Heart left ventricle (tissue), 16 donors: Measurements from ENCODE around the gene ANKRD18A. TPM values are rescaled to one million over a fixed set of nuclear protein-coding genes. Genes with fewer than 3 reads are reported as not detected.

ENCODE experiments used
- ATAC-seq, 4 donors: fragments of 200-7000 bp; cut with Tn5 transposase; one replicate each; pipeline ENCODE4 v1.9.1; 2020 to 2022; ENCODE audit warnings: moderate library complexity in 4 of 4, mild to moderate bottlenecking in 3 of 4, moderate number of reproducible peaks in 1 of 4
- DNase-seq, 5 donors: peaks; one replicate each; pipeline ENCODE4 v3.0.0-alpha.2; 2020
- H3K27ac ChIP-seq, 12 donors: fragments of 200-600 bp; sonication (generic) in 4 of 12; one replicate each; pipeline versions ENCODE4 v1.5.0 to v1.8.0; 2016 to 2022; ENCODE audit warnings: mild to moderate bottlenecking in 2 of 12
- H3K27me3 ChIP-seq, 9 donors: fragments of 200-600 bp; sonication (generic) in 2 of 9; one replicate each; pipeline versions ENCODE4 v1.5.1 to v1.8.0; 2016 to 2022; ENCODE audit warnings: mild to moderate bottlenecking in 3 of 9
- H3K36me3 ChIP-seq, 9 donors: fragments of 200-600 bp; sonication (generic) in 2 of 9; one replicate each; pipeline versions ENCODE4 v1.5.0 to v1.8.0; 2018 to 2022; ENCODE audit warnings: mild to moderate bottlenecking in 2 of 9
- H3K4me1 ChIP-seq, 12 donors: fragments of 200-600 bp; sonication (generic) in 4 of 12; one replicate each; pipeline versions ENCODE4 v1.5.0 to v1.8.0; 2016 to 2022; ENCODE audit warnings: mild to moderate bottlenecking in 3 of 12
- H3K4me3 ChIP-seq, 12 donors: fragments of 200-600 bp; sonication (generic) in 4 of 12; one replicate each; pipeline versions ENCODE4 v1.5.0 to v1.8.0; 2017 to 2022; ENCODE audit warnings: mild to moderate bottlenecking in 9 of 12, moderate library complexity in 4 of 12
- H3K9me3 ChIP-seq, 12 donors: fragments of 200-600 bp; sonication (generic) in 4 of 12; one replicate each; pipeline versions ENCODE4 v1.5.0 to v1.8.0; 2016 to 2022; ENCODE audit warnings: mild to moderate bottlenecking in 1 of 12
- POLR2A ChIP-seq, 2 donors: fragments of 450-650 bp; IDR thresholded peaks; one replicate each; pipeline ENCODE4 v1.6.1; 2017; ENCODE audit warnings: antibody characterized with exemption in 2 of 2, mild to moderate bottlenecking in 2 of 2, moderate library complexity in 2 of 2
- WGBS, 4 donors: extraction: QIAGEN DNeasy Blood & Tissue Kit in 2 of 4; methylation state at CpG; one replicate each; pipeline versions ENCODE4 v1.1.5 to v1.1.7; 2013 to 2018; 5-methylcytosine and 5-hydroxymethylcytosine counted together
- intact Hi-C, 10 donors: fragments of 100-400 bp; cut with DNase I; formaldehyde crosslinking; loops; one replicate each; pipeline versions ENCODE4 v1.11.1 to v1.14.2; 2022
- polyA plus RNA-seq, 2 donors: library from polyadenylated mRNA; stranded (reverse); fragments of 200-250 nt; gene quantifications; one replicate each; pipeline ENCODE4 v1.2.3, GENCODE V29; 2013
- total RNA-seq, 9 donors: library from RNA; depleted of rRNA in 2 of 9; stranded (reverse); fragments of >200 nt in 2 of 9; fragmentation: NEBNext Ultra II Directional in 3 of 9; extraction: Animal tissue kit (Norgen Biotek cat#: 25700) in 3 of 9; gene quantifications; one replicate each; pipeline versions ENCODE4 v1.1.0 to v1.2.4, GENCODE V29; 2016 to 2023
- TF ChIP-seq, protein P1 (sequence below), 12 donors: fragments of 200-600 bp; sonication (generic) in 4 of 12; IDR thresholded peaks; one replicate each; pipeline versions ENCODE4 v1.5.0 to v1.8.0; 2018 to 2022; ENCODE audit warnings: antibody characterized with exemption in 12 of 12, mild to moderate bottlenecking in 5 of 12
- donor health status: ischemic (EF 13 %, LVEDD 7.1; RV severe dilation, severe dysfunction).
- donor health status: healthy with polysubstance abuse.
- donor health status: DM: no; HTN: yes; CAD: no.
- donor health status: DM: no; HTN: no; CAD: no.
- donor health status: ischemic (EF 25% LVEDD 6.9; RV normal size, moderate dysfunction).
- donor health status: ischemic (EF 25% LVEDD 5.7; RV mildly dilated, moderate dysfunction).
- donor health status: healthy.
- donor health status: DM: yes; HTN: yes; CAD: no.
- donor health status: ischemic (EF 35%, LVEDD 5.7; RV mildly dilated, moderate dysfunction).
- donor health status: nonischemic (EF 11% LVEDD 7.7; RV severe dilation, severe dysfunction).
- donor health status: DM: yes; HTN: yes; CAD: no.
- donor health status: PGD.
- donor health status: ischemic (EF 29% LVEDD 5.4; RV normal size, mild dysfunction).
- donor health status: nonischemic (EF 23%, LVEDD 6.1; RV moderate dilation, normal function).

The ANKRD18A gene
- total and polyA plus RNA-seq, 11 donors = 0.20 to 6.8 (median 2.2) TPM

DNA sequence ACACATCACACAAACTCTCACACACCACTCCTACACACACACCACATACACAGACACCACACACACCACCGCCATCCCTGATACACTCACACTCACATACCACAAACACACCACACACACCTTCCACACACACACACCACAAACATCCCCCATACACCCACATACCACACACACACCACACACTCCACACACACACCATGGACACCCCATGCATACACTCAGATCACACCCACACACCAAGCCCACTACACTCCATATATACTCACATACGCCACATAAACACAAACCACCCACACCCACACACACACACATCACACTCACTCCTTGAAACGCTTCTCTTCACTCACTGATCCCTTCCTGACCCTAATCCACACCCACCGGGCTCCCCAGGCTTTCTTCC lies 9.1 kb upstream of the ANKRD18A start:
- intact Hi-C loops = loop anchor here in 2 of 10 donors (10.0 kb wide), 2 partner anchors 45 to 55 kb away; no protein-coding TSS in a partner anchor
- TF ChIP-seq POLR2A (IDR thresholded peaks at IDR 0.05) = no peak
- TF ChIP-seq, protein P1, sequence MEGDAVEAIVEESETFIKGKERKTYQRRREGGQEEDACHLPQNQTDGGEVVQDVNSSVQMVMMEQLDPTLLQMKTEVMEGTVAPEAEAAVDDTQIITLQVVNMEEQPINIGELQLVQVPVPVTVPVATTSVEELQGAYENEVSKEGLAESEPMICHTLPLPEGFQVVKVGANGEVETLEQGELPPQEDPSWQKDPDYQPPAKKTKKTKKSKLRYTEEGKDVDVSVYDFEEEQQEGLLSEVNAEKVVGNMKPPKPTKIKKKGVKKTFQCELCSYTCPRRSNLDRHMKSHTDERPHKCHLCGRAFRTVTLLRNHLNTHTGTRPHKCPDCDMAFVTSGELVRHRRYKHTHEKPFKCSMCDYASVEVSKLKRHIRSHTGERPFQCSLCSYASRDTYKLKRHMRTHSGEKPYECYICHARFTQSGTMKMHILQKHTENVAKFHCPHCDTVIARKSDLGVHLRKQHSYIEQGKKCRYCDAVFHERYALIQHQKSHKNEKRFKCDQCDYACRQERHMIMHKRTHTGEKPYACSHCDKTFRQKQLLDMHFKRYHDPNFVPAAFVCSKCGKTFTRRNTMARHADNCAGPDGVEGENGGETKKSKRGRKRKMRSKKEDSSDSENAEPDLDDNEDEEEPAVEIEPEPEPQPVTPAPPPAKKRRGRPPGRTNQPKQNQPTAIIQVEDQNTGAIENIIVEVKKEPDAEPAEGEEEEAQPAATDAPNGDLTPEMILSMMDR (IDR thresholded peaks at IDR 0.05) = no peak
- H3K9me3 ChIP-seq = peaks cover 0 to 23% (median 0%) of the 10 kb centered on the region in 12 donors
- H3K27me3 ChIP-seq = peaks cover 0 to 6% (median 0%) of the 10 kb centered on the region in 9 donors
- no peaks in the 10 kb centered on the region for H3K4me1 ChIP-seq
- DNase-seq (no peak), ATAC-seq (peak in 1 of 4 donors; percentile 29)
- no peaks in the 10 kb centered on the region for H3K36me3 ChIP-seq
- WGBS, 4 donors = 80 to 87% (median 84%) methylated on average over 4 of the region's 4 CpGs
- H3K27ac ChIP-seq = no peak overlapping the region
- no peak overlapping the region for H3K4me3 ChIP-seq

DNA sequence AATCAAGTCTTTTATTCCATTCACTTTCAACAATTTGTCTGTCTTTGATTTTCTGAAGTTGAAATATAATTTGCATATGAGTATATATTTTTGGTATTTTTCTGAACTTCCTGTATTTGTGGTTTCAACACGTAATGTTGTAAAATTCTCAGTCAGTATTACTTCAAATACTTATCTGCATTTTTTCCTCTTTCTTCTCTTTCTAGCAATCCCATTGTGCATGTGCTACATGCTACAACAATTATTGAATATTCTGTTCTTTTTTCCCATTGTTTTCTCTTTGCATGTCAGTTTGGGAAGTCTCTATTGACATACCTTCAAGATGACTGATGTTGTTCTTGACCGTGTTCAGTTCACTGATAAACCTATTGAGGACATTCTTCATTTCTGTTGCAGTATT lies 5.6 kb upstream of the ANKRD18A start:
- Histone ChIP-seq H3K36me3 (no peaks in the 10 kb centered on the region), H3K9me3 (peaks cover 0 to 34% (median 5%) of the 10 kb centered on the region in 12 donors), H3K27ac (no peak overlapping the region), H3K4me1 (peaks cover 0 to 19% (median 6%) of the 10 kb centered on the region in 12 donors), H3K27me3 (peaks cover 8 to 40% (median 18%) of the 10 kb centered on the region in 9 donors), H3K4me3 (no peak overlapping the region)
- ATAC-seq = no peak
- DNase-seq = no peak
- no peak for TF ChIP-seq POLR2A (IDR thresholded peaks at IDR 0.05)
- TF ChIP-seq, protein P1 (IDR thresholded peaks at IDR 0.05) = no peak
- intact Hi-C loops = loop anchor here in 2 of 10 donors (10.0 kb wide), 2 partner anchors 49 to 59 kb away; no protein-coding TSS in a partner anchor
- 73 to 79% (median 75%) methylated on average over 2 of the region's 2 CpGs for WGBS, 4 donors

DNA sequence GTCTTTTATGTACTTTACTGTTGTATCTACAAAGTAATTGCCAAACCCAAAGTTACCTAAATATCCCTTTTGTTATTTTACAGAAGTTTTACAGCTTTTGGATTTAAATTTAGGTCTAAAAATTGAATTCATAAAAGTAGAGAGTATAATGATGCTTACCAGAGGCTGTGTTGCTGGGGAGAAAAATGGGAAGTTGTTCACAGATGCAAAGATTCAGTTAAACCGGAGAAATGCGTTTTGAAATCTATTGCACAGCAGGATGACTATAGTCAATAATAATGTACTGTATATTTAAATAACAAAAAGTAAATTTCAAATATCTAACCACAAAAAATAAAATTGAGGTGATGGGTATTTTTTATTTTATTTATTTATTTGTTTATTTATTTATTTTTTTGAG lies 2.6 kb upstream of the ANKRD18A start:
- ATAC-seq = no peak
- intact Hi-C loops = loop anchor here in 2 of 10 donors (10.0 kb wide), 2 partner anchors 52 to 62 kb away; no protein-coding TSS in a partner anchor
- DNase-seq = no peak
- TF ChIP-seq, protein P1 (IDR thresholded peaks at IDR 0.05) = no peak
- no peak for TF ChIP-seq POLR2A (IDR thresholded peaks at IDR 0.05)
- 79 to 89% (median 81%) methylated on average over 2 of the region's 2 CpGs for WGBS, 4 donors
- Histone ChIP-seq H3K27ac (no peak overlapping the region), H3K27me3 (peaks cover 8 to 67% (median 32%) of the 10 kb centered on the region in 9 donors), H3K9me3 (peaks cover 0 to 34% (median 5%) of the 10 kb centered on the region in 12 donors), H3K4me3 (no peak overlapping the region), H3K4me1 (peaks cover 0 to 31% (median 10%) of the 10 kb centered on the region in 12 donors), H3K36me3 (no peaks in the 10 kb centered on the region)

DNA sequence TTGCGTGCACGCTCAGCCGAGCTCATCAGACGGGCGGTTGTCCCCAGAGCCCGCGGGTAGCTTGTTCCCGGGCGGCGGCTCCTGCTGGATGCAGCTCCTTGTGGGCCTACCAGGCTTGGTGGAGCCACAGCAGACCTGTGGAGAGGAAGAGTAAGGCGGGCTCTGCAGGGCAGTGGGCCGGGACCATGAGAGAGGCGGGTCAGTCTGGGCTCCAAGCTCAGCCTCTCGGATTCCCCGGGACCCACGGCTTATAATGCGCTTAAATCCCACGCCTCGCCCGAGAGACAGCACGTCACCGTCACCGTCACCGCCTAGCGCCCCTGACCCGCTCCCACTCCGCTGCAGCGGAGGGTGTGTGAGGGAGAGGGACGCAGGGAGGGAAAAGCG lies 1.9 kb upstream of the ANKRD18A start:
- intact Hi-C loops = loop anchor here in 2 of 10 donors (10.0 kb wide), 2 partner anchors 53 to 63 kb away; no protein-coding TSS in a partner anchor
- DNase-seq = peak in 1 of 5 donors; percentile 28
- Histone ChIP-seq H3K36me3 (no peaks in the 10 kb centered on the region), H3K4me3 (peak overlapping the region; percentile 14 to 66 (median 49)), H3K4me1 (peaks cover 0 to 31% (median 10%) of the 10 kb centered on the region in 12 donors), H3K27me3 (peaks cover 8 to 73% (median 34%) of the 10 kb centered on the region in 9 donors), H3K9me3 (peaks cover 0 to 34% (median 5%) of the 10 kb centered on the region in 12 donors), H3K27ac (no peak overlapping the region)
- ATAC-seq = peak in 2 of 4 donors; percentile 7 to 24
- TF ChIP-seq POLR2A (IDR thresholded peaks at IDR 0.05) = no peak
- TF ChIP-seq, protein P1 (IDR thresholded peaks at IDR 0.05) = no peak
- WGBS, 4 donors = 1 to 13% (median 4%) methylated on average over 23 to 30 of the region's 30 CpGs
